HepG2 (cell line): ENCODE results near the gene GEMIN2. TPM values are rescaled to one million over a fixed set of nuclear protein-coding genes. Genes with fewer than 3 reads are reported as not detected.

Source experiments
- ARNTL ChIP-seq: sonication (generic); formaldehyde crosslinking; IDR thresholded peaks from 2 replicates; pipeline ENCODE4 v1.4.0; 2020; ENCODE audit warnings: mild to moderate bottlenecking, missing genetic modification reagents
- ATF7 ChIP-seq, 2 experiments: fragments of 450-650 bp in 1 of 2; sonication (generic) in 1 of 2; formaldehyde crosslinking in 1 of 2; IDR thresholded peaks; 2 replicates each; pipeline versions ENCODE4 v1.4.0 to v1.6.1; 2016 to 2020; ENCODE audit warnings: antibody characterized with exemption in 1 of 2, mild to moderate bottlenecking in 1 of 2, missing genetic modification reagents in 1 of 2
- ATF7-NPFF ChIP-seq: sonication (generic); formaldehyde crosslinking; IDR thresholded peaks from 2 replicates; pipeline ENCODE4 v1.8.1; 2023; ENCODE audit warnings: mild to moderate bottlenecking, low read depth, missing genetic modification reagents, moderate library complexity
- CEBPG ChIP-seq: IDR thresholded peaks from 2 replicates; pipeline ENCODE4 v1.6.1; 2016
- DPF2 ChIP-seq: sonication (generic); formaldehyde crosslinking; IDR thresholded peaks from 2 replicates; pipeline ENCODE4 v1.4.0; 2020; ENCODE audit warnings: mild to moderate bottlenecking, low read depth, missing genetic modification reagents, borderline replicate concordance
- EHMT2 ChIP-seq: fragments of 200-600 bp; sonication (generic); IDR thresholded peaks from 2 replicates; pipeline ENCODE4 v1.7.0; 2017; ENCODE audit warnings: antibody characterized with exemption, low read depth, low read length, borderline replicate concordance
- EP300 ChIP-seq, 3 experiments: sonication (generic) in 1 of 3; formaldehyde crosslinking in 1 of 3; IDR thresholded peaks; 2 replicates each; pipeline versions ENCODE4 v1.5.1 to v1.6.1; 2011 to 2020; ENCODE audit warnings: low read depth in 2 of 3, low read length in 2 of 3, borderline replicate concordance in 1 of 3, improper control_type of control experiment in 1 of 3, mild to moderate bottlenecking in 1 of 3, missing genetic modification reagents in 1 of 3, moderate library complexity in 1 of 3
- ETV6 ChIP-seq: sonication (generic); formaldehyde crosslinking; conservative IDR thresholded peaks from 2 replicates; pipeline ENCODE4 v1.4.0; 2020; ENCODE audit warnings: missing genetic modification reagents
- HNF4A ChIP-seq: sonication (generic); formaldehyde crosslinking; IDR thresholded peaks from 2 replicates; pipeline ENCODE4 v1.4.0; 2020; ENCODE audit warnings: missing genetic modification reagents
- KMT2A ChIP-seq: sonication (generic); formaldehyde crosslinking; IDR thresholded peaks from 2 replicates; pipeline ENCODE4 v1.4.0; 2020; ENCODE audit warnings: missing genetic modification reagents
- LCORL ChIP-seq, 2 experiments: fragments of 450-650 bp in 1 of 2; sonication (generic) in 1 of 2; formaldehyde crosslinking in 1 of 2; IDR thresholded peaks; 2 replicates each; pipeline versions ENCODE4 v1.5.0 to v1.6.1; 2017 to 2020; ENCODE audit warnings: antibody characterized with exemption in 1 of 2, missing genetic modification reagents in 1 of 2
- NONO ChIP-seq, 2 experiments: fragments of 450-650 bp in 1 of 2; sonication (generic) in 1 of 2; formaldehyde crosslinking in 1 of 2; IDR thresholded peaks in 1 of 2; conservative IDR thresholded peaks in 1 of 2; 2 replicates each; pipeline versions ENCODE4 v1.6.1 to v1.8.0; 2017 to 2022; ENCODE audit warnings: mild to moderate bottlenecking in 1 of 2, missing genetic modification reagents in 1 of 2, moderate library complexity in 1 of 2
- SKI ChIP-seq: fragments of 450-650 bp; IDR thresholded peaks from one replicate; pipeline ENCODE4 v1.6.1; 2018; ENCODE audit warnings: mild to moderate bottlenecking; ENCODE audit not compliant: partially characterized antibody
- SRF ChIP-seq: IDR thresholded peaks from 2 replicates; pipeline ENCODE4 v1.6.1; 2011; ENCODE audit warnings: mild to moderate bottlenecking, low read depth, low read length, moderate library complexity
- SRY ChIP-seq: sonication (generic); formaldehyde crosslinking; IDR thresholded peaks from 2 replicates; pipeline ENCODE4 v1.8.0; 2022; ENCODE audit warnings: mild to moderate bottlenecking, missing genetic modification reagents
- SSRP1 ChIP-seq: IDR thresholded peaks from 2 replicates; pipeline ENCODE4 v1.6.1; 2016; ENCODE audit warnings: control low read depth
- TCF12 ChIP-seq, 2 experiments: fragments of 450-650 bp in 1 of 2; sonication (generic) in 1 of 2; formaldehyde crosslinking in 1 of 2; IDR thresholded peaks; 2 replicates each; pipeline versions ENCODE4 v1.6.1 to v1.8.0; 2017 to 2022; ENCODE audit warnings: antibody characterized with exemption in 1 of 2, mild to moderate bottlenecking in 1 of 2, missing genetic modification reagents in 1 of 2, moderate library complexity in 1 of 2
- ZFP1 ChIP-seq: IDR thresholded peaks from 2 replicates; pipeline ENCODE4 v1.6.1; 2016
- ZNF124 ChIP-seq: sonication (generic); formaldehyde crosslinking; IDR thresholded peaks from 2 replicates; pipeline ENCODE4 v1.4.0; 2020; ENCODE audit warnings: missing genetic modification reagents
- ZNF207 ChIP-seq: fragments of 450-650 bp; IDR thresholded peaks from 2 replicates; pipeline ENCODE4 v1.6.1; 2016; ENCODE audit warnings: antibody characterized with exemption, borderline replicate concordance
- ZNF232 ChIP-seq: sonication (generic); formaldehyde crosslinking; IDR thresholded peaks from 2 replicates; pipeline ENCODE4 v1.4.0; 2020; ENCODE audit warnings: missing genetic modification reagents, borderline replicate concordance
- ZNF34 ChIP-seq: sonication (generic); formaldehyde crosslinking; IDR thresholded peaks from 2 replicates; pipeline ENCODE4 v1.4.0; 2020; ENCODE audit warnings: mild to moderate bottlenecking, missing genetic modification reagents, borderline replicate concordance
- ZNF790 ChIP-seq: sonication (generic); formaldehyde crosslinking; IDR thresholded peaks from 2 replicates; pipeline ENCODE4 v1.8.0; 2022; ENCODE audit warnings: missing genetic modification reagents, mild to moderate bottlenecking, borderline replicate concordance
- polyA plus RNA-seq, 8 experiments: library from polyadenylated mRNA; depleted of rRNA in 3 of 8; stranded (reverse) in 7 of 8; unstranded in 1 of 8; fragments of >200 nt; fragmentation: Illumina TruSeq in 4 of 8; extraction: Trizol in 4 of 8; gene quantifications; 2 replicates each; pipeline versions ENCODE4 v1.2.1 to v1.2.3, GENCODE V29; 2011 to 2016; ENCODE audit warnings: low read depth in 4 of 8, missing spikeins in 1 of 8, mixed read lengths in 1 of 8; ENCODE audit not compliant: insufficient read depth in 1 of 8
- total RNA-seq, 5 experiments: library from RNA; depleted of rRNA; stranded (reverse); fragments of >200 nt; fragmentation: Illumina TruSeq; extraction: Trizol; gene quantifications; 2 replicates each; pipeline ENCODE4 v1.2.3, GENCODE V29; 2016; ENCODE audit warnings: low read depth in 1 of 5
- TF ChIP-seq, protein P1 (sequence below): sonication (generic); formaldehyde crosslinking; IDR thresholded peaks from 2 replicates; pipeline ENCODE4 v1.8.0; 2022; ENCODE audit warnings: missing genetic modification reagents, mild to moderate bottlenecking, inconsistent platforms, borderline replicate concordance
- TF ChIP-seq, protein P2 (sequence below): sonication (generic); formaldehyde crosslinking; IDR thresholded peaks from 2 replicates; pipeline ENCODE4 v1.8.0; 2022; ENCODE audit warnings: low read depth, missing genetic modification reagents
- TF ChIP-seq, protein P3 (sequence below): sonication (generic); formaldehyde crosslinking; IDR thresholded peaks from 2 replicates; pipeline ENCODE4 v1.5.0; 2020; ENCODE audit warnings: missing genetic modification reagents

GEMIN2 gene
- total and polyA plus RNA-seq, 2 of the 13 experiments (the other 11 are each of a cell fraction or from before 2014, with no cell fraction given): 54.8 to 110 TPM

DNA sequence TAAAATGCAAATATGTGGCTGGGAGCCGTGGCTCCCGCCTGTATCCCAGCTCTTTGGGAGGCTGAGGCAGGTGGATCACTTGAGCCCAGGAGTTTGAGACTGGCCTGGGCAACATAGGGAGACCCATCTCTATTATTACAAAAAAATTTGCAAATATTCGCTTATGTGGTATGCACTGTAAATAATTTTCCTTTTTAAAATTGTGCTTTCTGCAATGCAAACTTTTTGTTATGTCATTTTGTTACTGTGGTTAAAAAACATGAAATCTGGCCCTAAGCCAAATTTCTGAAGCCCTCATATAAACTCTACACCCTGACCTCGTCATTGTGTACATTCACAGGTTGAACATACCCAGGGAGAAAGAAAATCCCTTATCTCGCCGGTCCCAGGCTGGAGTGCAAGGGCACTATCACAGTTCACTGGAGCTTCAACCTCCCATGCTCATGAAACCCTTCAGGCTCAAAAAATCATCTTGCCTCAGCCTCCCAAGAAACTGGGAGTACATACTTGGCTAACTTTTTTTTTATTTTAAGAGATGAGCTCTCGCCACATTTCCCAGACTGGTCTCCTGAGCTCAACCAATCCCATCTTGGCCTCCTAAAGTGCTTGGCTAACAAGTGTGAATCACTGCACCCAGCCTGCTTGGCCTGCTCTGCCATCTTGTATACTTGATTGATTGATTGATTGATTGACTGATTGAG lies 31.3 kb downstream of the GEMIN2 start (continued):
- no peak; the same call in 1 of the 2 replicates for TF ChIP-seq ZNF232 (CRISPR knock-in tag)
- no peak for TF ChIP-seq TCF12 (IDR thresholded peaks at IDR 0.05)
- TF ChIP-seq TCF12 (CRISPR knock-in tag; IDR thresholded peaks at IDR 0.05): 0 out of 2 replicates have a peak, but pooled peaks have one; percentile 27
- TF ChIP-seq, protein P1, sequence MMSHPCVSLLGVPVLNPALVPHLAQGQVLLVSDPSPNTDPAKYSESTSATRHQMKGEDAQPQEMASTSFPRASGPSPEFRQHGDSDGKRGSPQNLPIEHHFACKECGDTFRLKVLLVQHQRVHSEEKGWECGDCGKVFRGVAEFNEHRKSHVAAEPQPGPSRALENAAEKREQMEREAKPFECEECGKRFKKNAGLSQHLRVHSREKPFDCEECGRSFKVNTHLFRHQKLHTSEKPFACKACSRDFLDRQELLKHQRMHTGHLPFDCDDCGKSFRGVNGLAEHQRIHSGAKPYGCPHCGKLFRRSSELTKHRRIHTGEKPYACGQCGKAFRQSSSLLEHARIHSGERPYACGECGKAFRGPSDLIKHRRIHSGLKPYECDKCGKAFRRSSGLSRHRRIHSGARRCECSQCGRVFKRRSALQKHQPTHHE (CRISPR knock-in tag): no peak
- TF ChIP-seq, protein P2, sequence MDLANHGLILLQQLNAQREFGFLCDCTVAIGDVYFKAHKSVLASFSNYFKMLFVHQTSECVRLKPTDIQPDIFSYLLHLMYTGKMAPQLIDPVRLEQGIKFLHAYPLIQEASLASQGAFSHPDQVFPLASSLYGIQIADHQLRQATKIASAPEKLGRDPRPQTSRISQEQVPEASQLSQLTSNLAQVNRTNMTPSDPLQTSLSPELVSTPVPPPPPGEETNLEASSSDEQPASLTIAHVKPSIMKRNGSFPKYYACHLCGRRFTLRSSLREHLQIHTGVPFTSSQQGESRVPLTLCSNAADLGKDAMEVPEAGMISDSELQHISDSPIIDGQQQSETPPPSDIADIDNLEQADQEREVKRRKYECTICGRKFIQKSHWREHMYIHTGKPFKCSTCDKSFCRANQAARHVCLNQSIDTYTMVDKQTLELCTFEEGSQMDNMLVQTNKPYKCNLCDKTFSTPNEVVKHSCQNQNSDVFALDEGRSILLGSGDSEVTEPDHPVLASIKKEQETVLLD: no peak
- TF ChIP-seq ATF7 (IDR thresholded peaks at IDR 0.05): no peak
- TF ChIP-seq ATF7 (CRISPR knock-in tag; IDR thresholded peaks at IDR 0.05): no peak
- no peak for TF ChIP-seq ZNF207
- TF ChIP-seq NONO (IDR thresholded peaks at IDR 0.05): no peak
- no peak; the same call in 1 of the 2 replicates for TF ChIP-seq NONO (CRISPR knock-in tag; conservative IDR thresholded peaks at IDR 0.05)
- TF ChIP-seq, protein P3, sequence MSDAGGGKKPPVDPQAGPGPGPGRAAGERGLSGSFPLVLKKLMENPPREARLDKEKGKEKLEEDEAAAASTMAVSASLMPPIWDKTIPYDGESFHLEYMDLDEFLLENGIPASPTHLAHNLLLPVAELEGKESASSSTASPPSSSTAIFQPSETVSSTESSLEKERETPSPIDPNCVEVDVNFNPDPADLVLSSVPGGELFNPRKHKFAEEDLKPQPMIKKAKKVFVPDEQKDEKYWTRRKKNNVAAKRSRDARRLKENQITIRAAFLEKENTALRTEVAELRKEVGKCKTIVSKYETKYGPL (CRISPR knock-in tag): no peak
- no peak for TF ChIP-seq SRF
- TF ChIP-seq ZFP1 (CRISPR knock-in tag): no peak; the same call in 1 of the 2 replicates
- TF ChIP-seq ETV6 (CRISPR knock-in tag): no peak
- no peak for TF ChIP-seq SSRP1
- TF ChIP-seq SRY (CRISPR knock-in tag): 0 out of 2 replicates have a peak, but pooled peaks have one; percentile 56
- TF ChIP-seq SKI: peak; percentile 87
- TF ChIP-seq DPF2: peak; percentile 58; the same call in 1 of the 2 replicates
- TF ChIP-seq ATF7-NPFF (CRISPR knock-in tag): no peak
- no peak for TF ChIP-seq ZNF34
- no peak for TF ChIP-seq ZNF790 (CRISPR knock-in tag)
- peak; percentile 77; the same call in 1 of the 2 replicates for TF ChIP-seq ZNF124
- TF ChIP-seq HNF4A (CRISPR knock-in tag): peak; percentile 88
- TF ChIP-seq ARNTL (CRISPR knock-in tag): no peak; the same call in 1 of the 2 replicates
- TF ChIP-seq KMT2A (CRISPR knock-in tag): peak; percentile 73
- TF ChIP-seq LCORL (IDR thresholded peaks at IDR 0.05): peak; percentile 99
- TF ChIP-seq LCORL (CRISPR knock-in tag; IDR thresholded peaks at IDR 0.05): peak; percentile 72; the same call in 1 of the 2 replicates
- TF ChIP-seq EHMT2: 0 out of 2 replicates have a peak, but pooled peaks have one; percentile 48
- peak in 1 of 2 experiments; percentile 63; a peak in 3 of 4 replicates for TF ChIP-seq EP300 (IDR thresholded peaks at IDR 0.05; ENCODE audit: low read depth in 2 of 2, low read length in 2 of 2)
- TF ChIP-seq EP300 (CRISPR knock-in tag; IDR thresholded peaks at IDR 0.05; ENCODE audit: borderline replicate concordance): no peak
- TF ChIP-seq CEBPG (CRISPR knock-in tag): peak; percentile 32; the same call in 1 of the 2 replicates
